Stimulated activated CD8-positive, alpha-beta memory T cell treated with anti-CD3 and anti-CD28 coated beads, Interleukin-2, amount 100 ng/mL, for 1 hour (primary cell): ENCODE measurements around the gene C1orf56.
A peak's percentile ranks its signal among the peaks of the same experiment; 100 is the strongest.

Experiments
- DNase-seq, 2 donors: peaks; one replicate each; pipeline ENCODE4 v3.0.0-alpha.2; 2020; ENCODE audit warnings: low read depth in 2 of 2

Gene C1orf56

DNA sequence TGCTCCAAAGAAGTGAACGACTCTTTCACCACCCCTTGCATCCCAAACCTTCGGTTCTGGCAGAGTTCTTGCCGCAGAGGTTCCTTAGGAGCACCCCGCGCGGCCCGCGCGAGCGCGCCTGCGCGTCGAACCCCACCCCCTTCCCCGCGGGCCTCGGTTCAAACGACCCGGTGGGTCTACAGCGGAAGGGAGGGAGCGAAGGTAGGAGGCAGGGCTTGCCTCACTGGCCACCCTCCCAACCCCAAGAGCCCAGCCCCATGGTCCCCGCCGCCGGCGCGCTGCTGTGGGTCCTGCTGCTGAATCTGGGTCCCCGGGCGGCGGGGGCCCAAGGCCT is at the start of gene C1orf56:
Gene C1orf56 (plus strand): TSS at position 161 of the 334 bp plus-strand sequence. CDS start 97 bp downstream, at position 258.
- no peak for DNase-seq

GRCh38 chr1:150997949-150998348 is 49.6 kb upstream of the C1orf56 start:
- DNase-seq = no peak

DNA sequence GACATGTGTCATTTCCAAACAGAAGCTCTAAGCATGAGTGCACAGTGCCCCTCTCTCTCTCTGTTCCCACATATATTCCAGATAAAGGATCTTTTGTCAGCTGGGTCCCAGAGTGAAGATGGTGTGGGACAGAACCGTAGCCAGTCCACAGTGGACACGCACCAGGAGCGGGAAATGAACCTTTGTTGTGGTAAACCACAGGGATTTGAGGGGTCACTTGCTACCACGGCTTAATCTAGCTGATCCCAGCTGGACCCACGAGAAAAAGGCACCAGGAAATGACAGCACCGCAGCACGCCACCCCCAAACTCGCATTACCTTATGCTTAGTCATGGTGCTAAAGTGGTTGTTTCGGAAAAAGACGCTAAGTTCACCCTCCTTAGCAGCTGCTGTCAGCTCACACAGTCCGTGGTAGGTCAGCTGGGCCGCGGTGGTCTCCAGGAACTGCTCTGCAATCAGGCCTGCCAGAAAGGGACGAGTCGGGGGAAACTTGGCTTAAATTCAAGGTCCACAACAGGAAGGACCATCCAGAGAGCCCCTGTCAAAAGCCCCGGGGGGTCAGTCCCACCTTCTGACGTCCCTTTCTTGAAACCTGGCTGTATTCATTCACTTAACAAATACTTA is 48.4 kb upstream of the C1orf56 start:
- DNase-seq = no peak

GRCh38 chr1:150999926-151000325 is 47.6 kb upstream of the C1orf56 start:
- no peak for DNase-seq

DNA sequence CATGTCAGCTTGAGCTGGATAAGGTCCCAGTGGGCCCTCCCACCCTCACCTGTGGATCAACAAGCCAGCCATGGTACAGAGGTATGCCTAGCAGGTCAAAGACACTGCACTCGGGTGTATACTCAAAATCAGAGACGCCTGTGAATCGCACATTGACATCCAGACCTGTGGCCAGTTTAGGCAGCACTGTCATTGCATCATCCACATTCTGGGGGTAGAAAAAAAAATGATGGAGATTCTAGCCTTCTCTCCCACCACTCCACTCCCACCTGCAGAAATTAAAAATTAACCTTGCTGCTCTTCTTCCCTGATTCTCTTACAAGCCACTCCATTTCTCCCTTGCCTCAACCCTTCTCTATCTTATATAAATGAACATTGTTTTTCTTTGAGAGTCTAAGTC is 47.1 kb upstream of the C1orf56 start:
- no peak for DNase-seq

- no peak for DNase-seq
Measured at GRCh38 chr1:151001602-151002001, 45.9 kb upstream of the C1orf56 start.

DNA sequence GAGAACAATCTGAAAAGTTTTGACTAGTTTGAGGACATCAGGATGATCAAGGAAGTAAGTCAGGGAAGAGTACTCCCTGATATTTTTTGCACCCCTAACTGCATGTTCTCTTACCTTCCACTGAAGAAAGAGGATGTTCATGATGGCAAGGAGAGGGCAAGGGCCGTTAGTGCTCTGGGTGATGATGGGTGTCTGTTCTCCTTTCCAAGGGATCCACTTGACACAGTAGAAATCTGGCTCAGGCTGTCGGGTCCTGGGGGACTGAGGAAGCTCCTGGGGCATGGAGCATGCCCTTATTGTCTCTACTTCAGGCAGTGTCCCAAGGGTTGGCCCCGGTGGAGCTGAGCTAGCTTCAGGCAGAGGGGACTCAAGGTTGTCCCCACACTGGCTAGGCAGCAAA is 45.5 kb upstream of the C1orf56 start:
- no peak for DNase-seq

DNA sequence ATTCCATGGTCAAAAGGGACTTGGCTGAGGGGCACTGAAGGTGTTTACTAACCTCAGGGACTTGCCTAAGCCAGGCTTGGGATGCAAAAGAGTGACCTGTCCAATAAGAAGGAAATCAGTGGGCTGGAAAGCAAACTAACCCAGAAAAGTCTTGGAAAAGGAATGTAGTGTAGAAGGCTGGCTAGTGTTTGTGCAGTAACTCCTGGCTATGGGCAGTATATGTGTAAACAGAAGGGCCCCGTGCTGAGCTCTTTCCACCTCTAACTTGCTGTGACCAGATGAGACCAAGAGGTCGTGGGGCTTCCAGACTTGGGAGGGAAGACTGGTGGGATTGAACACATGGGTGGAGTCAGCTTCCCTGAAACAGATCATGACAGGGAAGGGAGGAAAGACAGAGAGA is 44.9 kb upstream of the C1orf56 start:
- no peak for DNase-seq

DNA sequence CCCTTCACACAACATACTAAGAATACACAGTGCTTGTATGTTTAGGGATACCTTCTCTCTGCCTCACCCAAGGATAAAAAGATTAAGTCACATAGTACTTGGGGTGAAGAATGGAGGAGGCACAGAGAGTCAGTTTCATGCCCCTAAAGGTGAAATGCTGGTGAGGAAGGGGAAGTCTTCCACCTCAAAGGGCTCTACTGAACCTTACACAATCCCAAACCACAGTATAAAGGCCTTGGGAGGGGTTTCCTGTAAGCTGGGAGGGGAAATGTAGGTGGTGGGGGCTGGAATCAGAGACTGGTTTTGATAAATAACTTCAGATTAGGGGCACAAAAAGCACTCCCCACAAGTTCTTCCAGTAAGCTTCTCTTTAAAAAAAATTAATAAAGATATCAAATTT is 44.4 kb upstream of the C1orf56 start:
- no peak for DNase-seq

GRCh38 chr1:151005729-151006319 is 41.7 kb upstream of the C1orf56 start:
- no peak for DNase-seq

GRCh38 chr1:151006327-151007052 is 41.1 kb upstream of the C1orf56 start, which contains the start of gene MINDY1:
Gene MINDY1, minus strand, starts transcription at chr1:151006902. Its CDS starts 4,285 bp downstream, at chr1:151002617.
- DNase-seq = no peak

GRCh38 chr1:151007853-151008243 is 39.7 kb upstream of the C1orf56 start:
- DNase-seq = no peak

- DNase-seq = peak; percentile 92 to 96
Measured at GRCh38 chr1:151008244-151009205, 39.0 kb upstream of the C1orf56 start, which contains the start of gene PRUNE1. Gene PRUNE1, plus strand, starts transcription at chr1:151008449. Its CDS starts 184 bp downstream, at chr1:151008633.

DNA sequence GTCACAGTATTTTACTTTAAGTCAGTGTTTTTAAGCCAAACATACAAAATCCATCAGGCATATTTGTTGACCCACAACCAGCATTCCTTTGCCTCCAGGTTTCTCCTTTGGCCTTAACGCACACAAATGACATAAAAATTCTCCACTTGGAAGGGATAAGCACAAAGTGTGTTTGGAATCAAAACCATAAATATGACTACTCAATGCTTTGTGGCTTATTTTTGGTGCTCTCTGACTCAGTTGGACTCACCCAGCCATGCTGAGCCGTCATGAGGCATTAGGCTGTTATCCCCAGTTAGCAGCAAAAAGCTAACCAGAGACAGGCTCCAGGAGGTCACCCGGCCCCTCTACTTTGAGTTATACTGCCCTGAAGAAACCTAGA is 38.4 kb upstream of the C1orf56 start:
- DNase-seq = no peak

DNA sequence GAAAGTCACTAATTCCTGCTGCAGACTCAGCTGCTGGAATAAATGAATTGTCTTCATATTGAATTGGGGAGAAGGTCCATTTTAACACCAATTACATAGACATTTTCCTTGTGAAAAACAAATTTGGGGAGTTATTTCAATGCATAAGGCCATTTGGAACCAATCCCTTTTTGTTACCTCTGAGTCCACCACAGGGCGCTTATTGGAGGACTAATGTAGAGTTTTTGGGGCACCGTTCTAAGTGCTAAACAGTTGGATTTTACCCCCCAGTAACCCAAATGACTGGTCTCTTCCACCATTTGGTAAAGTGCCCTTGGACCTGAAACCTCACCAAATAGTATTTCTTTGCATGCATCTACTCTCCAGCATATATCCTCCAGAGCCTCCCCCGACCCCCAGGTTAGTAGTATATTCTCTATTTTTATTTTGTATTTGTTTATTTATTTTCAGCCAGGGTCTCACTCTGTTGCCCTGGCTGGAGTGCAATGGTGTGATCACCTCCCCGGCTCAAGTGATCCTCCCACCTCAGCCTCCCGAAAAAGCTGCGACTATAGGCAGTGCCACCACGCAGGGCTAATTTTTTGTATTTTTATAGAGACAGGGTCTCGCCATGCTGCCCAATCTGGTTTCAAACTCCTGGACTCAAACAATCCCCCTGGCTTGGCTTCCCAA is 37.7 kb upstream of the C1orf56 start:
- DNase-seq = no peak

DNA sequence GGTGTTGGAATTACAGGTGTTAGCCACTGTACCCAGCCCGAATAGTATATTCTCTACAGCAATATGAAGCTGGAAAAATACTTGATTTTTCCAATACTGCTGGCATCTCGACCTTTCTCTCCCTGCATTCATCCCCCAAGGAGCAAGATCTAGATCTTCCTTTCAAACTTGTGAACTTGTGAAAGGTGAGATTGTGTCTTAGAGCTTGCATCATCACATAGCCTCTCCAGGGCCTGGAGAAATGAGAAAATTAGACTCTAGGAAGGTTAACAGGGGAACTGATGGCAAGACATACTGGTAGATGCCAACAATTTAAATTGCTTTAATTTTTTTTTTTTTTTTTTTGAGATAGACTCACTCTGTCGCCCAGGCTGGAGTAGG is 37.2 kb upstream of the C1orf56 start:
- DNase-seq = no peak

- no peak for DNase-seq
Measured at GRCh38 chr1:151011154-151011850, 36.2 kb upstream of the C1orf56 start.

DNA sequence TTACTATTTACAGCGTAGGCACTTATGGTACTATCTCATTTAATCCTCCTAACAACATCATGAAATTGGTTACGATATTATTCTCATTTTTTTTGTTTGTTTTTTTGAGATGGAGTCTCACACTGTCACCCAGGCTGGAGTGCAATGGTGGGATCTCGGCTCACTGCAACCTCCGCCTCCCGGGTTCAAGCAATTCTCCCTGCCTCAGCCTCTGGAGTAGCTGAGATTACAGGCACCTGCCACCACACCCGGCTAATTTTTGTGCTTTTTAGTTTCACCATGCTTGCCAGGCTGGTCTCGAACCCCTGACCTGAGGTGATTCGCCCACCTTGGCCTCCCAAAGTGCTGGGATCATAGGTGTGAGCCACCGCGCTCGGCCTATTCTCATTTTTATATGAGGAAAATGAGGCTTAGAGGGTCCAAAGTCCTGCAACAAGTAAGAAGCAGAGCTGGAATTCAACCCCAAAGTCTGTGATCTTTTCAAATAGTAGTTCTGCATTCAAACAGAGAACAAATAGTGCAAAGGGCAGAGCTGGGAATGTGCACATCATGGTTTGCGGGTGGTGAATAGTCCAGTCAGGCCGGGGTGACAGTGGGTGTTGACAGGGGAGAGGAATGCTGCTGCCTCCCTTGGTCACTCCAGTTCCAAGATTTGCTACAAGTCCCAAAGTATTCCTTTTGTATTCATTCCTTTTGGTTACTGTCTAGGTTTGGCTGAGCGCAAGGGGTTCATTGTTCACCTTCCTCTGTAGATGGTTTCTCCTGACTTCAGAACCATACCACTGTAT is 34.7 kb upstream of the C1orf56 start:
- DNase-seq = no peak

GRCh38 chr1:151013518-151013917 is 34.0 kb upstream of the C1orf56 start:
- no peak for DNase-seq
